WTC11 (cell line): ENCODE results near the gene RAPSN.

Experiments
- FOXP1 ChIP-seq: sonication (generic); formaldehyde crosslinking; IDR thresholded peaks from 2 replicates; pipeline ENCODE4 v1.8.0; 2022; ENCODE audit warnings: missing genetic modification reagents, mild to moderate bottlenecking, moderate library complexity, borderline replicate concordance
- IRF2 ChIP-seq: sonication (generic); formaldehyde crosslinking; IDR thresholded peaks from 2 replicates; pipeline ENCODE4 v1.8.0; 2022; ENCODE audit warnings: low read depth, missing genetic modification reagents, borderline replicate concordance
- MXD4 ChIP-seq: fragments of 250-450 bp; sonication (Bioruptor Pico); IDR thresholded peaks from 2 replicates; pipeline ENCODE4 v1.8.0; 2021; ENCODE audit warnings: mild to moderate bottlenecking, moderate library complexity, borderline replicate concordance
- SMAD3 ChIP-seq: sonication (generic); formaldehyde crosslinking; IDR thresholded peaks from 2 replicates; pipeline ENCODE4 v1.8.0; 2022; ENCODE audit warnings: missing genetic modification reagents, mild to moderate bottlenecking, borderline replicate concordance
- SP1 ChIP-seq: sonication (generic); formaldehyde crosslinking; conservative IDR thresholded peaks from 2 replicates; pipeline ENCODE4 v1.8.1; 2022; ENCODE audit warnings: missing genetic modification reagents
- ZNF232 ChIP-seq: sonication (generic); formaldehyde crosslinking; IDR thresholded peaks from 2 replicates; pipeline ENCODE4 v1.8.0; 2022; ENCODE audit warnings: mild to moderate bottlenecking, missing genetic modification reagents
- ZNF263 ChIP-seq: sonication (generic); formaldehyde crosslinking; IDR thresholded peaks from 2 replicates; pipeline ENCODE4 v1.8.1; 2022; ENCODE audit warnings: low read depth, mild to moderate bottlenecking, moderate library complexity, missing genetic modification reagents
- ZNF317 ChIP-seq: sonication (generic); formaldehyde crosslinking; IDR thresholded peaks from 2 replicates; pipeline ENCODE4 v1.8.1; 2023; ENCODE audit warnings: low read depth, mild to moderate bottlenecking, moderate library complexity, missing genetic modification reagents, borderline replicate concordance
- TF ChIP-seq, protein P1 (sequence below): fragments of 200-600 bp; IDR thresholded peaks from 2 replicates; pipeline ENCODE4 v1.8.0; 2022; ENCODE audit warnings: antibody characterized with exemption
- TF ChIP-seq, protein P2 (sequence below): sonication (generic); formaldehyde crosslinking; IDR thresholded peaks from 2 replicates; pipeline ENCODE4 v1.8.0; 2022; ENCODE audit warnings: mild to moderate bottlenecking, missing genetic modification reagents
- TF ChIP-seq, protein P3 (sequence below): sonication (generic); formaldehyde crosslinking; IDR thresholded peaks from 2 replicates; pipeline ENCODE4 v1.8.1; 2022; ENCODE audit warnings: mild to moderate bottlenecking, missing genetic modification reagents, moderate library complexity, borderline replicate concordance
- TF ChIP-seq, protein P4 (sequence below): sonication (generic); formaldehyde crosslinking; IDR thresholded peaks from 2 replicates; pipeline ENCODE4 v1.8.1; 2022; ENCODE audit warnings: low read depth, mild to moderate bottlenecking, moderate library complexity, missing genetic modification reagents, borderline replicate concordance
- TF ChIP-seq, protein P5 (sequence below): sonication (generic); formaldehyde crosslinking; IDR thresholded peaks from 2 replicates; pipeline ENCODE4 v1.8.1; 2023; ENCODE audit warnings: mild to moderate bottlenecking, missing genetic modification reagents, moderate library complexity

DNA sequence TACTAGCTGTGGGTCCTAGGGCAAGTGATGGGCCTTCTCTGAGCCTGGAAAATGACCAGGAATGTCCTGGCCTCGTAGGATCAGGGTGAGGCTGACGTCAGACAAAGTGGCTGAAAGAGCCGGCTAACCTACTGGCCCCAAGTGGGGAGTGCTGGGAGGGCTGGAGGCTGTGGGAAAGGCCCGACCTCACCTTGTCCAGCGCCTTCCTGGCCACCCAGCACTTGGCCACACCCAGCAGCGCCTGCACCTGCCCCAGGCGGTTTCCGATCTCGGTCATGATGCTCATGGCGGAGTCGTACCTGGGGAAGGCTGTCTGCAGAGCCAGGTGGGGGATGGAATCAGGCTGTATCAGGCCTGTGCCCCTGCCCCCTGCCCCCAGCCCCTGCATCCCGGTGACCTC lies 7.5 kb downstream of the RAPSN start:
- TF ChIP-seq, protein P1, sequence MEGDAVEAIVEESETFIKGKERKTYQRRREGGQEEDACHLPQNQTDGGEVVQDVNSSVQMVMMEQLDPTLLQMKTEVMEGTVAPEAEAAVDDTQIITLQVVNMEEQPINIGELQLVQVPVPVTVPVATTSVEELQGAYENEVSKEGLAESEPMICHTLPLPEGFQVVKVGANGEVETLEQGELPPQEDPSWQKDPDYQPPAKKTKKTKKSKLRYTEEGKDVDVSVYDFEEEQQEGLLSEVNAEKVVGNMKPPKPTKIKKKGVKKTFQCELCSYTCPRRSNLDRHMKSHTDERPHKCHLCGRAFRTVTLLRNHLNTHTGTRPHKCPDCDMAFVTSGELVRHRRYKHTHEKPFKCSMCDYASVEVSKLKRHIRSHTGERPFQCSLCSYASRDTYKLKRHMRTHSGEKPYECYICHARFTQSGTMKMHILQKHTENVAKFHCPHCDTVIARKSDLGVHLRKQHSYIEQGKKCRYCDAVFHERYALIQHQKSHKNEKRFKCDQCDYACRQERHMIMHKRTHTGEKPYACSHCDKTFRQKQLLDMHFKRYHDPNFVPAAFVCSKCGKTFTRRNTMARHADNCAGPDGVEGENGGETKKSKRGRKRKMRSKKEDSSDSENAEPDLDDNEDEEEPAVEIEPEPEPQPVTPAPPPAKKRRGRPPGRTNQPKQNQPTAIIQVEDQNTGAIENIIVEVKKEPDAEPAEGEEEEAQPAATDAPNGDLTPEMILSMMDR, result no peak
- TF ChIP-seq, protein P2, sequence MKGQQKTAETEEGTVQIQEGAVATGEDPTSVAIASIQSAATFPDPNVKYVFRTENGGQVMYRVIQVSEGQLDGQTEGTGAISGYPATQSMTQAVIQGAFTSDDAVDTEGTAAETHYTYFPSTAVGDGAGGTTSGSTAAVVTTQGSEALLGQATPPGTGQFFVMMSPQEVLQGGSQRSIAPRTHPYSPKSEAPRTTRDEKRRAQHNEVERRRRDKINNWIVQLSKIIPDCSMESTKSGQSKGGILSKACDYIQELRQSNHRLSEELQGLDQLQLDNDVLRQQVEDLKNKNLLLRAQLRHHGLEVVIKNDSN (CRISPR knock-in tag), result no peak
- TF ChIP-seq, protein P3, sequence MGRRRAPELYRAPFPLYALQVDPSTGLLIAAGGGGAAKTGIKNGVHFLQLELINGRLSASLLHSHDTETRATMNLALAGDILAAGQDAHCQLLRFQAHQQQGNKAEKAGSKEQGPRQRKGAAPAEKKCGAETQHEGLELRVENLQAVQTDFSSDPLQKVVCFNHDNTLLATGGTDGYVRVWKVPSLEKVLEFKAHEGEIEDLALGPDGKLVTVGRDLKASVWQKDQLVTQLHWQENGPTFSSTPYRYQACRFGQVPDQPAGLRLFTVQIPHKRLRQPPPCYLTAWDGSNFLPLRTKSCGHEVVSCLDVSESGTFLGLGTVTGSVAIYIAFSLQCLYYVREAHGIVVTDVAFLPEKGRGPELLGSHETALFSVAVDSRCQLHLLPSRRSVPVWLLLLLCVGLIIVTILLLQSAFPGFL (CRISPR knock-in tag), result no peak
- TF ChIP-seq, protein P4, sequence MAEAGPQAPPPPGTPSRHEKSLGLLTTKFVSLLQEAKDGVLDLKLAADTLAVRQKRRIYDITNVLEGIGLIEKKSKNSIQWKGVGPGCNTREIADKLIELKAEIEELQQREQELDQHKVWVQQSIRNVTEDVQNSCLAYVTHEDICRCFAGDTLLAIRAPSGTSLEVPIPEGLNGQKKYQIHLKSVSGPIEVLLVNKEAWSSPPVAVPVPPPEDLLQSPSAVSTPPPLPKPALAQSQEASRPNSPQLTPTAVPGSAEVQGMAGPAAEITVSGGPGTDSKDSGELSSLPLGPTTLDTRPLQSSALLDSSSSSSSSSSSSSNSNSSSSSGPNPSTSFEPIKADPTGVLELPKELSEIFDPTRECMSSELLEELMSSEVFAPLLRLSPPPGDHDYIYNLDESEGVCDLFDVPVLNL, result no peak
- TF ChIP-seq, protein P5, sequence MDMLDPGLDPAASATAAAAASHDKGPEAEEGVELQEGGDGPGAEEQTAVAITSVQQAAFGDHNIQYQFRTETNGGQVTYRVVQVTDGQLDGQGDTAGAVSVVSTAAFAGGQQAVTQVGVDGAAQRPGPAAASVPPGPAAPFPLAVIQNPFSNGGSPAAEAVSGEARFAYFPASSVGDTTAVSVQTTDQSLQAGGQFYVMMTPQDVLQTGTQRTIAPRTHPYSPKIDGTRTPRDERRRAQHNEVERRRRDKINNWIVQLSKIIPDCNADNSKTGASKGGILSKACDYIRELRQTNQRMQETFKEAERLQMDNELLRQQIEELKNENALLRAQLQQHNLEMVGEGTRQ (CRISPR knock-in tag), result no peak
- TF ChIP-seq FOXP1 (CRISPR knock-in tag) (no peak), ZNF317 (CRISPR knock-in tag) (no peak), SP1 (no peak), MXD4 (CRISPR knock-in tag) (no peak), ZNF232 (CRISPR knock-in tag) (no peak), IRF2 (CRISPR knock-in tag) (no peak), SMAD3 (no peak), ZNF263 (no peak)
